Natural killer cell (primary cell): ENCODE data around the gene CDPF1. TPM values are rescaled to one million over a fixed set of nuclear protein-coding genes. Genes with fewer than 3 reads are reported as not detected.
A peak's percentile ranks its signal among the peaks of the same experiment; 100 is the strongest.

Source experiments
- ATAC-seq, 3 donors: fragments of 150-1000 bp in 2 of 3; fragments of 200-7000 bp in 1 of 3; cut with Tn5 transposase; 1 replicate in 1 of 3; 2 replicates in 2 of 3; pipeline ENCODE4 v1.10.0; 2021; ENCODE audit warnings: mild to moderate bottlenecking in 2 of 3, moderate library complexity in 2 of 3
- DNase-seq, 2 donors: peaks; one replicate each; pipeline versions ENCODE4 v3.0.0 to v3.0.0-alpha.2; 2013 to 2021; ENCODE audit warnings: mixed read lengths in 1 of 2
- H3K27ac ChIP-seq: one replicate; pipeline ENCODE4 v1.5.1; 2013; ENCODE audit warnings: mild to moderate bottlenecking, low read length
- H3K27me3 ChIP-seq: one replicate; pipeline ENCODE4 v1.6.1; 2013; ENCODE audit warnings: low read length; ENCODE audit not compliant: control insufficient read depth, insufficient read depth
- H3K36me3 ChIP-seq: one replicate; pipeline ENCODE4 v1.6.1; 2013; ENCODE audit warnings: low read length; ENCODE audit not compliant: control insufficient read depth, insufficient read depth
- H3K4me1 ChIP-seq: one replicate; pipeline ENCODE4 v1.6.1; 2013; ENCODE audit warnings: low read length; ENCODE audit not compliant: control insufficient read depth, insufficient read depth
- H3K4me3 ChIP-seq: one replicate; pipeline ENCODE4 v1.5.1; 2013; ENCODE audit warnings: low read length
- H3K9me3 ChIP-seq: one replicate; pipeline ENCODE4 v1.6.1; 2013; ENCODE audit warnings: low read length; ENCODE audit not compliant: control insufficient read depth, insufficient read depth
- H3K27ac Mint-ChIP-seq, 2 donors: one replicate each; pipeline ENCODE4 v1.8.0; 2022; ENCODE audit warnings: mild to moderate bottlenecking in 2 of 2, mixed read lengths in 2 of 2, moderate library complexity in 1 of 2
- H3K27me3 Mint-ChIP-seq, 2 donors: one replicate each; pipeline ENCODE4 v1.8.0; 2022; ENCODE audit warnings: low read depth in 2 of 2, mixed read lengths in 2 of 2
- H3K36me3 Mint-ChIP-seq: one replicate; pipeline ENCODE4 v1.8.0; 2022; ENCODE audit warnings: mixed read lengths
- H3K4me1 Mint-ChIP-seq, 2 donors: one replicate each; pipeline ENCODE4 v1.8.0; 2022; ENCODE audit warnings: mixed read lengths in 2 of 2
- H3K4me3 Mint-ChIP-seq: one replicate; pipeline ENCODE4 v1.8.0; 2022; ENCODE audit warnings: mild to moderate bottlenecking, moderate library complexity, mixed read lengths
- H3K9me3 Mint-ChIP-seq, 2 donors: one replicate each; pipeline ENCODE4 v1.8.0; 2022; ENCODE audit warnings: mixed read lengths in 2 of 2
- WGBS: methylation state at CpG from one replicate; pipeline ENCODE4 v1.1.7; 2013; ENCODE audit warnings: missing lambda C conversion rate; ENCODE audit not compliant: insufficient coverage; 5-methylcytosine and 5-hydroxymethylcytosine counted together
- intact Hi-C: fragments of 100-400 bp; cut with micrococcal nuclease; formaldehyde crosslinking; loops from one replicate; pipeline ENCODE4 v1.14.2; 2022
- total RNA-seq, 4 donors: library from RNA; stranded (reverse); fragments of 120-200 nt in 1 of 4; gene quantifications; one replicate each; pipeline versions ENCODE4 v1.2.3 to v1.2.4, GENCODE V29; 2013 to 2022
- TF ChIP-seq, protein P1 (sequence below): fragments of 200-600 bp; IDR thresholded peaks from one replicate; pipeline ENCODE4 v1.8.0; 2022; ENCODE audit warnings: antibody characterized with exemption

CDPF1 gene
- total RNA-seq, 3 donors from 2014 or later (not counting 1 experiment from before 2014, with no cell fraction given), result 5.0 to 11.4 (median 7.2) TPM

DNA sequence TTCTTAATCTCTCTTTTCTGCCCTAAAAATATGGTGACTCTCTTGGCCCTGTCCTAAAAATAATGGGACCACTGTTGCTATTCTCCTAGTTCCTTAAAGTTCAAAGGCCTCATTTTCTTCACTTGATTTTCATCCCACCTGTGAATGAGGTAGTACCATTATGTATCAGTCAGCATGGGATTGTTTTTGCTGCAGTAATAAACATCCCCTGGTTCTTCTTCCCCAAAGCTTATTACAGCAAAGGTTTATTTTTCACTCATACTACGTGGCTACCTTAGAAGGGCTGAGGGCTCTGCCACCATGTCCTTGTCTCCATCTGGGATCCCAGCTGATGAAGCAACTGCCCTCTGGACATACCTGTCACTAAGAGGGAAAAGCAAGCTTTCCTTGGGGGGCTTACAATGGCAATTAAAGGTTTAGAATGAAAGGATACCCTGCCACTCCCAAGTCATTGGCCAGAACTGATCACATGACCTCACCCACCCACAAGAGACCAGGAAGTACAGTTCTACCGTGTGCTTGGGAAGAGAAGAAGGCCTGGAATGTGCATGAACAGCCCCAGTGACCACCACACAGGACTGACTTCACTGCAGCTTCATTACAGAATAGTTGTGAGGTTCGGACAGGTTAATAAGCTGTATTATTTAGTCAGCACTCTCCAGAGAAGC is 25.5 kb upstream of the CDPF1 start:
- 77% methylated on average over 3 of the region's 3 CpGs for WGBS
- peak overlapping the region; percentile 86 for H3K27ac Mint-ChIP-seq
- intact Hi-C loops, result loop anchor here (2.0 kb wide), 1 partner anchor 15 kb away; no protein-coding TSS in a partner anchor
- Histone ChIP-seq H3K4me1 (peaks cover 47% of the 10 kb centered on the region), H3K27me3 (no peaks in the 10 kb centered on the region), H3K4me3 (no peak overlapping the region), H3K27ac (peak overlapping the region; percentile 4), H3K9me3 (no peaks in the 10 kb centered on the region), H3K36me3 (peaks cover 69% of the 10 kb centered on the region)
- no peaks in the 10 kb centered on the region for H3K27me3 Mint-ChIP-seq
- H3K4me1 Mint-ChIP-seq, result peaks cover 46 to 49% of the 10 kb centered on the region in 2 donors
- no peaks in the 10 kb centered on the region for H3K36me3 Mint-ChIP-seq
- DNase-seq, result no peak
- ATAC-seq, result no peak
- H3K4me3 Mint-ChIP-seq, result peak overlapping the region; percentile 72
- no peaks in the 10 kb centered on the region for H3K9me3 Mint-ChIP-seq
- TF ChIP-seq, protein P1, sequence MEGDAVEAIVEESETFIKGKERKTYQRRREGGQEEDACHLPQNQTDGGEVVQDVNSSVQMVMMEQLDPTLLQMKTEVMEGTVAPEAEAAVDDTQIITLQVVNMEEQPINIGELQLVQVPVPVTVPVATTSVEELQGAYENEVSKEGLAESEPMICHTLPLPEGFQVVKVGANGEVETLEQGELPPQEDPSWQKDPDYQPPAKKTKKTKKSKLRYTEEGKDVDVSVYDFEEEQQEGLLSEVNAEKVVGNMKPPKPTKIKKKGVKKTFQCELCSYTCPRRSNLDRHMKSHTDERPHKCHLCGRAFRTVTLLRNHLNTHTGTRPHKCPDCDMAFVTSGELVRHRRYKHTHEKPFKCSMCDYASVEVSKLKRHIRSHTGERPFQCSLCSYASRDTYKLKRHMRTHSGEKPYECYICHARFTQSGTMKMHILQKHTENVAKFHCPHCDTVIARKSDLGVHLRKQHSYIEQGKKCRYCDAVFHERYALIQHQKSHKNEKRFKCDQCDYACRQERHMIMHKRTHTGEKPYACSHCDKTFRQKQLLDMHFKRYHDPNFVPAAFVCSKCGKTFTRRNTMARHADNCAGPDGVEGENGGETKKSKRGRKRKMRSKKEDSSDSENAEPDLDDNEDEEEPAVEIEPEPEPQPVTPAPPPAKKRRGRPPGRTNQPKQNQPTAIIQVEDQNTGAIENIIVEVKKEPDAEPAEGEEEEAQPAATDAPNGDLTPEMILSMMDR, result no peak

DNA sequence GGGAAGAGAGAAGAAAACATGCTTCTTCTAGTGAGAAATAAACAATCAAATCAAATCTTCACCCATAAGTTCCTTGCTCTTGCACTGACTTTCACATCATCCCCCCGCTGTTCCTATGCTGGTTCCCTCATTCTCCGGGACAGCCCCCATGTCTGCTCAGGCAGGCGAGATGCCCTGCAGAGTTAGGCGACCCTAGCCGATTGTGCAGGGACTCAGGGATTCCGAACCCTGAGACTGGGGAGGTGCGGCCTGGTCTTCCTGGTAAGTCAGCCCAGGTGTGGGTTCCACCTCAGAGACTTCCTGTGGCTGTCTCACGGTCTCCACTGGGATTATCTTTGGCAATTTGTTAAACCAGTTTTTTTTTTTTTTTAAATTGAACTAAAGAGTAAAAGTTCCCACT is 24.3 kb upstream of the CDPF1 start:
- H3K4me1 Mint-ChIP-seq, result peaks cover 46 to 47% of the 10 kb centered on the region in 2 donors
- no peaks in the 10 kb centered on the region for H3K27me3 ChIP-seq
- H3K9me3 ChIP-seq, result no peaks in the 10 kb centered on the region
- TF ChIP-seq, protein P1, result no peak
- H3K4me1 ChIP-seq, result peaks cover 44% of the 10 kb centered on the region
- no peak overlapping the region for H3K4me3 ChIP-seq
- no peaks in the 10 kb centered on the region for H3K36me3 Mint-ChIP-seq
- H3K27ac ChIP-seq, result no peak overlapping the region
- no peak overlapping the region for H3K27ac Mint-ChIP-seq
- DNase-seq, result no peak
- no peaks in the 10 kb centered on the region for H3K9me3 Mint-ChIP-seq
- ATAC-seq, result no peak
- H3K27me3 Mint-ChIP-seq, result no peaks in the 10 kb centered on the region
- no peak overlapping the region for H3K4me3 Mint-ChIP-seq
- intact Hi-C loops, result no loop called here
- peaks cover 62% of the 10 kb centered on the region for H3K36me3 ChIP-seq
- 94% methylated on average over 8 of the region's 8 CpGs for WGBS

DNA sequence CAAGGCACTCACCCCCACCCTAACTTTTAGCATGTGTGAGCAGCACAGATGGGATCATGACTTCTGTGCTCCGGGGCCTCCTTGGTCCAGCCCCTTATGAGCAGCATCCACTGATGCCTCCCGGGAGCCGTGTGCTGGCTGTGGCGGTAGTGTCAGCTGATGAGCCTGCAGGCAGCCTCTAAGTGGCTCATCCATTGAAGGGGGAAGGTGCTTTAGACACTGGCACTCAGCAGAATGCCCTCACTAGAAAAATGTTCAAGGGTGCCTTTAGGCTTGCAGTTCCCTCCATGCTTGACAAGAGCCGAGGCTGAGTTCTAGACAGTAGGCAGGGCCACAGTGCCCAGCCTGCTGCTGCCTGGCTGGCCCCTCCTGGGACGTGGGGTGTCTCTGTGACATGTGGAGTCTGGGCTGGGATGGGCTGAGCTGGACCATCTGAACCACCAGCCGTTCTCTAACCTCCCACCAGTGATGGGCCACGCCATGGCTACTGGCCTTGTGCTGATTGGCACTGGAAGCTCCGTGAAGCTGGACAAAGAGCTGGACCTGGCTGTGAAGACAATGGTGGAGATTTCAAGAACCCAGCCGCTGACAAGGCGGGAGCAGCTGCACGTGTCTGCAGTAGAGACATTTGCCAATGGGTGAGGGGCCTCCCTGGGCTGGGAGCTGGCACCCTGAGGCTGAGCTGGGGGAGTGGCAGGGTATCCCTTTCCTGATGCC is 23.5 kb upstream of the CDPF1 start:
- Mint-ChIP-seq H3K36me3 (no peaks in the 10 kb centered on the region), H3K27me3 (no peaks in the 10 kb centered on the region), H3K9me3 (no peaks in the 10 kb centered on the region), H3K4me1 (peaks cover 48 to 50% of the 10 kb centered on the region in 2 donors), H3K4me3 (no peak overlapping the region), H3K27ac (peak overlapping the region; percentile 24 to 29)
- ATAC-seq (no peak), DNase-seq (no peak)
- Histone ChIP-seq H3K36me3 (peaks cover 57% of the 10 kb centered on the region), H3K4me1 (peaks cover 44% of the 10 kb centered on the region), H3K27ac (no peak overlapping the region), H3K27me3 (no peaks in the 10 kb centered on the region), H3K4me3 (no peak overlapping the region), H3K9me3 (no peaks in the 10 kb centered on the region)
- intact Hi-C loops, result no loop called here
- TF ChIP-seq, protein P1, result no peak
- 95% methylated on average over 12 of the region's 12 CpGs for WGBS
